Stimulated activated naive CD4-positive, alpha-beta T cell treated with Interleukin-2 at 50 U/mL for 16 hours (primary cell): ENCODE measurements around the gene TMEM108.
"Not testable (repeated sequence)": the region's sequence is repeated elsewhere in the genome, so short reads cannot be mapped to it uniquely, and the experiment has no call there.

Experiments used
- DNase-seq: peaks from one replicate; lab custom pipeline; 2025; lab: John Stamatoyannopoulos, UW

The TMEM108 gene

DNA sequence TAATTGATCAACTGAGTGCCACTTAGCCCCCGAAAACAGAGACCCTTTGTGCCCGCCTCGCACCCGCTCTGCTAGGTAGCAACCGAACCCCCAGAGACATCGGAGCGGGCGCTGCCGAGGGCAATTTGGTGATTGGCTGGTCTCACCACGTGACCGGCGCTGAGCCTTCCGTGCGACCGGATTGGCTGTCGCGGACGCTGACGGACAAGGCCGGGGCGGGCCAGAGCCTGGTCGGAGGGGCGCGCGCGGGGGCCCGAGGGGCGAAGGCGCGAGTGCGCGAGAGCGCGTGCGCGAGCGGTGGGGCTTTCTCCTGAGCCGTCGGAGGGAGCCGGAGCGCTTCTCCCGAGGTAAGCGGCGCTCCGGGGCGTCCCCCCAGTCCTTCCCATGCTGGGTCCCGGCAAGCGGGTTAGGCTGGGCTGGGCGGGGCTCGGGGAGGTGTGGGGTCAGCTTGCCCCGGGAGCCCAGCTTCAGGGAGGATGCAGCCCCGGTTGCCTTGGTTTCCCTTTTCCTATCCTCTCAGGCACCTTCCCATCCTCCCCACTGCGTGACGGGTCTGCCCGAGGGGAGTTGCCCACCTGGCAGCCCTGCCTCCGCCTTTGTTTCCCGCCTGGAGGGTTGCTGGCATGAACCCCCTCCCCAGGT, at the start of gene TMEM108:
TMEM108 (plus strand) TSS at position 303 of the 642 bp plus-strand sequence.
- no peak for DNase-seq

DNA sequence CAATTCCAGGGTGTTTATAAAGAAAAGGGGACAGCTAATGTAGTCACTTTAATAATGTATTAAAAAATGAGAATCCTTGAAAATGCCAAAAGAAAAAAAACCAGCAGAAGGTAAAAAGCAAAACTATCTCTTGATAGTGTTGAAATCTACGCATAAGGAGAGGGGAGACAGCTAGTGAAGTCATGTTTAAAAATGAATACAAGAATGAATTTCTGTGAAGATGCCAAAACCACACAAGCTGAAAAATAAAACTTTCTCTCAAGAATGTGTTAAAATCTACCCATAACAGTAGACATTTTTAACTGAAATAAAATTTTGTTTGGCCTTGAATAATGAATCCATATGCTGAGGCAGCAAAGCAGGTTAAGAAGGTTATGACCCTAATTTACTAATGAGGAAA, 42.2 kb upstream of the TMEM108 start:
- DNase-seq: no peak

DNA sequence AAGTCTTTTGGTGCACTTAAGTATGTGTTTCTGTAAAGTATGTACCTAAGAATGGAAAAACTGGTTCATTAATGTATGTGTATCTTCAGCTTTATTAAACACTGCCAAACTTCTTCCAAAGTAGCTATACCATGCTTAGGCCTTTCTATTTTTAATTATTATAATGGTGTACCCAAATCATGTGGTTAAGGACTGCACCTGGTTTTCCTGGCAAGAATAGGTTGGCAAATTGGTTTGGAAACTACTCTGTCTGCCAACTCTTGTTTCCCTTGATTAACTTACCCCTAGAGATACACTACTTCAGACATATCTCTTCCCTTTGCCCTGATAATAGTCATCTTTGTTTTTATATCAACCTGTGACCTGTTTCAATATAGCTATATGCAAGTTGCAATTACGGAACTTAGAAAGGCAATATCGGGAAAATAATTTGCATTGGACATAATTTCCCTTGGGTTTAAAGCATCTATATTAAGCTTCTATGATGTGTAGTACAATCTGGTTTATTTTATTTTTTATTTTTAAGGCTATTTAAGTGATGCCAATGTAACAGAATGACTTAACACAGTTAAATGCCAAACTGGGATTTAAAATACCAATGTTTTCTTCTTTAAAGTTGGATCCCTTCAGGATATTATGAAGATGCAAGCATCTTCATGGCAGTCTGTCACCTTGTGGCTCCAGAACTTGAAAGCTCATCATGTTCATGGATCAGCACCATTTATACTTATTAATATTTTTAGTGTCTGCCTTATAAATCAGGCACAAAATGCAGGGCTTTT, 40.6 kb upstream of the TMEM108 start:
- no peak for DNase-seq

DNA sequence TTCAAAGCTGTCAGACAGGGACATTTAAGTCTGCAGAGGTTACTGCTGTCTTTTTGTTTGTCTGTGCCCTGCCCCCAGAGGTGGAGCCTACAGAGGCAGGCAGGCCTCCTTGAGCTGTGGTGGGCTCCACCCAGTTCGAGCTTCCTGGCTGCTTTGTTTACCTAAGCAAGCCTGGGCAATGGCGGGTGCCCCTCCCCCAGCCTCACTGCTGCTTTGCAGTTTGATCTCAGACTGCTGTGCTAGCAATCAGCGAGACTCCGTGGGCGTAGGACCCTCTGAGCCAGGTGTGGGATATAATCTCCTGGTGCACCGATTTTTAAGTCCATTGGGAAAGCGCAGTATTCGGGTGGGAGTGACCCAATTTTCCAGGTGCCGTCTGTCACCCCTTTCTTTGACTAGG, 33.2 kb upstream of the TMEM108 start:
- DNase-seq: not testable (repeated sequence)

DNA sequence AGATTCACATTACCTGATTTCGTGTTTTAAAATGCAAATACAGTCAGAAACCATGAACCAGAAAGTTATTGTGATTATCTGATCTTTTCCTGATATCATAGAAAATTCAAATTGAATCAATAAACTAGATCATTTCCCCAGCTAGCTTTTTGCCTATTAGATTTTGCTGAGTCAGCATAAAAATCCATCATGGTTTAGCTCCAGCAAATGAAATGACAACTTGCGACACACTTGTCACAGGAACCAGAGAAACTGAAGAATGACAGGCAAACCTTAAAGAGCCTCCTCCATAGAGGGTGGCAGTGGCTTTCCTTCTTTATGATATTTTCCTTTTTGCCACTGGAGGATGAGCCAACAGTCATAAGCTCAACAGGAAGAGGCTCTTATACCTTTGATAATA, 30.6 kb upstream of the TMEM108 start:
- no peak for DNase-seq

DNA sequence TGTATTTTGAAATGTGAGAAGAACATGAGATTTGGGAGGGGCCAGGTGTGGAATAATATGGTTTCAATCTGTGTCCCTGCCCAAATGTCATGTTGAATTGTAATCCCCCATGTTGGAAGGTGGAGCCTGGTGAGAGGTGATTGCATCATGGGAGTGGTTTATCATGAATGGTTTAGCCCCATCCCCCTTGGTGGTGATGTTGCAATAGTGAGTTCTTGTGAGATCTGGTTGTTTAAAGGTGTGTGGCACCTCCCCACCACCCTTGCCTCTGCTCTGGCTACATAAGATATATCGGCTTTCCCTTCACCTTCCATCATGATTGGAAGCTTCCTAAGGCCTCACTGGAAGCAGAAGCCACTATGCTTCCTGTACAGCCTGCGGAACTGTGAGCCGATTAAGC, 23.9 kb upstream of the TMEM108 start:
- DNase-seq: no peak

DNA sequence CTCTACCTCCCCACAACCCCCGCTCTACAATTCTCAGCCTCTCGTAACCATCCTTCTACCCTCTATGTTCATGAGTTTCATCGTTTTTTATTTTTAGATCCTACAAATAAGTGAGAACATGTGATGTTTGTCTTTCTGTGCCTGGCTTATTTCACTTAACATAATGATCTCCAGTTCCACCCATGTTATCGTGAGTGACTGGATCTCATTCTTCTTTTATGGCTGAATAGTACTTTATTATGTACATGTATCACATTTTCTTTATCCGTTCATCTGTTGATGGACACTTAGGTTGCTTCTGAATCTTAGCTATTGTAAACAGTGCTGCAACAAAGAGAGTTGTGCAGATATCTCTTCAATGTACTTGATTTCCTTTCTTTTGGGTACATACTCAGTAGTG, 22.6 kb upstream of the TMEM108 start:
- not testable (repeated sequence) for DNase-seq

DNA sequence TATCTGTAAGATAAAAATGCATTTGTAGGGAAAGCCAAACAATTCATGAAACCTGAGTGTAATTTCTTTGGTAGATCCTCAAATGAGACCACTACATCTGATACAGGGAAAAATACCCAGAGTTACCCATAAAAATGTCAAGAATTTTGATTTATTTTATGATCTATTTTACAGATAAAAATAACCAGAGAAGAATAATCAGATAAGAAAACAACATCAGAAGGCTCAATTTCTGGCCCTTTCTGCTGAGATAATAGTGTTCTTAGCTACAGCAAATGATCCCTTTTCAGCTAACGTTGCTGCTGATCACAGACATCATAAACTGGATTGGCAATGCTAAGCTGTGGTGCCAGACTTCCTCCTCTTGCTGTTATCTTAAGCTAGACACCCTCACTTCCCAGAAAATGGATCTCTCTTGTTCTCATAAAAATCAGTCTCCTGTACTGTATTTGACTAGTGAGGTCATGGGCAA, 21.3 kb upstream of the TMEM108 start:
- no peak for DNase-seq

DNA sequence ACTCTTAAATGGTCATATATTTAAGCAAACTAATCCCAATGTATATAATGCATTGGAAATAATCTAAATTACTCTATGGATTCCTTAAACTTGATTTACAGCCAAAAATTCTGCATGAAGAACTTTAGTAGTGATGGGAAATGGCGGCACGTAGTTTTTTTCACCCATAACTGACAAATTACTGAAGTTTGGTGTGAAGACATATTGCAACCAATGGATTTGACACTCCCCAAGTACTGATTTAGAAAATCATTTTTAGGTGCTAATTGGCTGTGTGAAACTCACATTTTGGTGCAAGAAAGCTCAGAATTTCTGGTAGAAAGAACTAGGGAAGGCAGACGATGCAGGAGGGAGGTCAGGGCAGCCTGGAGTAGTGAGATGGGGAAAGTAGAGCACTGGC, 19.3 kb upstream of the TMEM108 start:
- no peak for DNase-seq

DNA sequence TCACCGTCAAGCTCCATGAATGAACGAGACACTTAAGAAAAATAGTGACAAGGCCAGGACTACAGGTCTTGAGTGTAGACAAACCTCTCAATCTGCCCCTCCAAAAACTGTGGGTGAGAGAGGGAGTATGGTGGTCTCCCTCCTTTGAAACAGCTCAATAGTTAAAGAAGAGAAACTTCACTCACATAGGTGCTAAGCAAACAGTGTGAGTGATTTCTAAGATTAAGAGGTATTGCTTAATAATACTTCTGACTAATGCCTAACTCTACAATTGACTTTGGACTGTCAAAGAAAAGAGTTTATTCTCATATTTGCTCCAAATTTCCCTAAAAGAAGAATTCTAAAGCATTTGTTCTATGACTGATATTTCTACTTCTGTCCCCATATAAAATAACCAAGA, 17.0 kb upstream of the TMEM108 start:
- DNase-seq: no peak

DNA sequence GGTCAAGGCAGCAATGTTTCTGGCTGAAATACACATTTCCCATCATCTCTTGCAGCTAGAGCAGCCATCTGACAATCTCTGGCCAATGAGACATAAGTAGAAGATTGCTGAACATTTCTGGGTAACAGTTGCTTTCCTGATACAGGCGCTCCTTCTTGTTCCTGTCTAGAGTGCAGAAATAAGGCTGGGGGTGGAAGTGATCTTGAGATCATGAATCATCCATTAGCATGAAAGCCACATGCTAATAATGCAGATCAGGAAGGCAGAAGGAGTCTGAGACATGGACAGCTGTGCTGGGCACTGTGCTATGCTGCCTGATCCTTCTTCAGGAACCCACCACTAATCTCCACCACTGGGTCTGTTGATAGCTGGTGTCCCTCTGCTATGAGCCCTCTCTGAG, 14.8 kb upstream of the TMEM108 start:
- DNase-seq: no peak

DNA sequence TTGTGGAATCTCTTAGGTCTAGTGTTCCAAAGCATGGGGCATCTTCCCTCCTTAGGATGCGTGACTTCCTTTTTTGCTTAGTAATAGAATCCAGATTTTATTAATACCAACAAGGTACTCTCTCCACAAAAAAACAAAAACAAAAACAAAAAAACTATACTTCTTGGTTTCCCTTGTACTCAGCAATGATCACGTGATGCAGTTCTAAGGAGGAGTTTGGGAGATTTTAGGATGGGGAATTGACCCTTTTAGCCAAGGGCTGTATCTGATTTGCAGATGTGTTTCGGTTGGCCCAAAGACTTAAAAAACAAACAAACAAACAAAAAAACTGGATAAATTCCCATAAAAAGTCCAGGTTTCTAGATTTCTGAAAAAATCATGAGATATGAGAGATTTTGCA, 12.6 kb upstream of the TMEM108 start:
- no peak for DNase-seq

DNA sequence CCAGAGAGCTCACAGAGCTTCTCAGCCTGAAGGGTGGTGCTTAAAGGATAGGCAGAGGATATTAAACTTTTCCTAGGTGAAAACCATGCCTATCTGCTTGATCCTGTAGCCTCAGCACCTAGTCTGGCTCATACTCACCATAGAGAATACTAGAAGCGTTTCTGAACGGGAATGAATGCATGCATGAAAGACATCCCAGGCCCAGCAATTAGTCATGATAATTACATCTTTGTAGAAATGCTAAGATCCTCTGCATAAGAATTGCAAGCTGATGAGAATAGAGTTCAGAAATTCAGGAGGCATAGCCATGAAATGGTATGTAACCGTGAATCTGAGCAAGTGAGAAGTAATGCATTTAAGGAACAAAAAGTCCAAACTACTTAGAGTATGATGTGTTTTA, 5.9 kb upstream of the TMEM108 start:
- DNase-seq: no peak

DNA sequence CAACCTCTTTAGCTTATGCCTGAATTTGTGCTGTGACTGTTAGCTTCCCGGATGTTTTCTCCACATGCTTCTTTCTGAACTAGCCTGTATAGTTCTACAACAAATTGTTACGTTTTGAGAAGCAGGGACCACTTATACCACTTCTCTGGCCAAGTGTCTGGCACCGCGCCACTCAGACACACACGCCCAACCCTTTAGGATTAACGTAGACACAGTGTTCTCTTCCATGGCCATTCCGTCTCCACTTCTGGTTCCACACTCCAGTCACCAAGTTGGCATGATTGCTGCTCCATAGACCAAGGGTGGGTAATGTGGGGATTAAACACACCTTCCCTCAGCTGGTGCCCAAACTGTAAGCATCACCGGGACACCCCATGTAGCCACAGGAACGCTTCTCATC, 755 bp upstream of the TMEM108 start:
- DNase-seq: no peak

DNA sequence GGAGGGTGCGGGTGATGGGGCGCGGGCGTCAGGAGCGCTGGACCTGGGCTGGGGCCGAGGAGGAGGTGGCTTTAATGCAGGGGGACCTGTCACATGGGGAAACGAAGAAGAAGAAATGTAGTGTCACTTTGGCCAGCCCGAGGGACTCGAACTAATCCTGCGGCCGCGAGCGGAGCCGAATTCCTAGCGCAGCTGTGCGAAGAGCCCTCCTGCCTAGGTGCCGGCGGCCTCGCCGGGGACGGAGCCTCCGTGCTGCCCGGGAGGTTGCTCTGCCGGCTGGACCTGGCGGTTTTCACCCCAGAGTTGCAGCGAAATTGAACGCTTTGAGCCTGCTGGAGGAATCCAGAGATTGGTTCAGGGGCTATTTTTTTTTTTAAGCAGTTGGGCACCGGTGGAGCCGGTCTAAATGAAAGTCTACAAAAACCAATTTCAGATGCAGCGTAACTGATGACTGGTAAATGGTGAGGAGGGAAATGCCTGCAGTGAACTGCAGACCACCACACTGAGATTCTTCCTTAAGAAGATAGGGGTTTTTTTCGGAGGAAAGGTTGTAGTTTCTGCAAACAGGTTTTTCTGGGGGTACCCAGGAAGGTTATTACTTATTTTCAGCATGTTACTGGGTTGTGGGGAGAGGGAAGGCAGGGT, 662 bp downstream of the TMEM108 start:
- no peak for DNase-seq

DNA sequence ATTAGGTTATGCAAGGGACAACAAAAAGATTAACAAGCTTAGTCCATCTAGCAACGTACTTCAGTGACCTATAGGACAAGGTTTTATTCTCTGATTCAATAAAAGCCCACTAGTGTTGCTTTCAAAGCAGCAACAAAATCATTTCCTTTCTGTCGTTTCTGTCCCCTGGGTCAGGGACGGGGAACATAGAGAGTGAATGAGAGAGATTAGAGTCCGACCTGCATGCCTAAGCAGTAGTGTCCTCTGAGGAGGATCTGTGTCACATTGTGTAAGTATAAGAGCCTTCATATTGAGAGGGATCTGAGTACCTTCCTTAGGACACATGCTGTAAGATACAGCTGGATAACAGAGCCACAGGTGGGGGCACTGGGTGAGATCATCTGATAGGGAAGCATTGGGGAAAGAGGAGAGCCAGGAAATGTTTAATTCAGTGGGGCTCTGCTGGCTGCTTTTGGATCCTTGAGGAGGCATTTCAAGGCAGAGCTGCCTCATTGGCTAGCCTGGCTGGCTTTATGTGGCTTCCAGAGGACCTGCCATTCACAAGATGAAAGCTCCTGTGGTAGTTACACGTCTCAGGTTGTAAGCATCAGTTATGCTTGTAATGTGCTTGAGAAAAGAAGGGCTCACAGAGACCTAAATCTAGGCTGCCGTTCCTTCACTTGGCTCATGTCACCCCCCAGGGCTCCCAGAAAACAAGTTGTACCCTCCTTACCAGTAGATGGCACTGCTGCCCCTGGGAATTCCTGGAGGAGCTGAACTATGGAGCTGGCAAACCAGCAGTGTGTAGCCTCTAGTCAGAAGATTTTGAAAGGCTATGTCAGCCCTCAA, 2.7 kb downstream of the TMEM108 start:
- DNase-seq: no peak

DNA sequence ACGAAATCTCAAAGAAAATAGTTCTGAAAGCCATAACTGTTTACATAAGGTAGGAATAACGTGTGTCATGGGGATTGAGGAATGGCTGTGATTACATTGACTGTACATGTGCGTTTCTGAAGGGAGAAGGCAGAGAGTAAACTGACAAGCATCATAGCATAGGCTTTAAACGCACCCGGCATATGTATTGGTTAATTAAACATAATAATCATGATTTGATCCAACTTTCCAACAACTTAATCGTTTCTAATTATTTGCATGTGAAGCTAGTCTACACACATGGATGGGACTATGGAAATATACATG, 3.3 kb downstream of the TMEM108 start:
- DNase-seq: no peak

DNA sequence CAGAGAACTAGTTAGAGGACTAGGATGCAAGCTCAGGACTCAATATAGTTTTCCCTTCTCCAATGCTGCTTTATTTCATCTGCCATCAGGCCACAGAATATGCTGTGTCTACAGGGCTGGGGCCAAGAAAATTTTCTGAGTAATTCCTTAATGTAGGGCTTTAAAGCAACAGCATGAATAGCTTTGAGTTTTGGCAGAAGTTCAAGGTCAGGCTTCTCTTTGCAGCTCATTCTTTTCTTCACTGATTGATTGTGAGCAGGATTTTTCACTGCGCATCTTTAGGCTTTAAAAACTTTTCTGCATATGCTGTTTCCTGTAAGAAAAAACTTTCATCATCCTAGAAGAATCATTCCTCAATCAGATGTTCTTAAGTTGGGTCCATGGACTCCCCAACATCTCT, 4.6 kb downstream of the TMEM108 start:
- no peak for DNase-seq

DNA sequence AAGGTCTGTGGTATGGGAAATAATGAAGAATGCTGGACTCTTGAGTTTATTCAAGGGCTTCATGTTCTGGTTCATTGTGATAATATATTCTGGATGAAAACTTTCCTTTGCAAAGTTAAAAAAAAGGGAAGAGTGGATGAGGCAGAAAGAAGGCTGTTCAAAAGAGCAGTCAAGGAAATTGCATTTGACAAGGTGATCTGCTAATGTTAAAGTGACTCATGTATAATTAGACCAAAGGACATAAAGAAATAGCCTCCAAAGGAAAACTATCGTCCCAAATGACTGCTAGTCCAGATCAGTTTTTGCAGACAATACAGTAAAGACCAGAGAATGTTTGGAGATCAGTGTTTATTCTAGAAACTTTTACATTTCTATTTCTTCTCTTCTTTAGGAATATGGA, 9.8 kb downstream of the TMEM108 start:
- no peak for DNase-seq

DNA sequence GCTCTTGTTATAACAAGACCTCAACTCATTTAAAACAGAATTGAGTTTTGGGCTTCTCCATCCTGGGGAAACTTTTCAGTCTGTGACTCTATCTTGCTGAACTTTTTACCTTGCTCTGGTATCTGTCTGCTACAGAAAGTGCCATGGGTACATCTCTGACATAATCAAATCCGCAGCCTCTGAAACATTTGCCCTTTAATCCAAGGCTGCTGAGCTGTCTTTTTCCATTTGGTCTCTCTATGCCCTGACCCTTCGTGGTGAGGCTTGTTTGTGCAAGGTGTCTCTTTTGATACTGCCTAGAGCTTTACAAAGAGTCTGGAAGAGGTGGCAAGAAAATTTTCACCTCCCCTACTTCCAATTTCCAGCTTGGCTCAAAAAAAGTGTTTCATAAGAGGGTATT, 11.3 kb downstream of the TMEM108 start:
- DNase-seq: no peak

DNA sequence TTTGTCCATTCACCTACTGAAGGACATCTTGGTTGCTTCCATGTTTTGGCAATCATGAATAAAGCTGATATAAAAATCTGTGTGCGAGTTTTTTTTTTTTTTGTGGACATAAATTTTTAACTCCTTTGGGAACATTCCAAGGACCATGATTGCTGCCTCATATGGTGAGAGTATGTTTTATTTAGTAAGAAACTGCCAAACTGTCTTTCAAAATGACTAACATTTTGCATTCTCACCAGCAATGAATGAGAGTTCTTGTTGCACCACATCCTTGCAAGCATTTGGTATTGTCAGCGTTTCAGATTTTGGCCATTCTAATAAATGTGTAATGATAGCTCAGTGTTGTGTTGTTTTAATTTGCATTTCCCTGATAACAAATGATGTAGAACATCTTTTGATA, 12.7 kb downstream of the TMEM108 start:
- no peak for DNase-seq

DNA sequence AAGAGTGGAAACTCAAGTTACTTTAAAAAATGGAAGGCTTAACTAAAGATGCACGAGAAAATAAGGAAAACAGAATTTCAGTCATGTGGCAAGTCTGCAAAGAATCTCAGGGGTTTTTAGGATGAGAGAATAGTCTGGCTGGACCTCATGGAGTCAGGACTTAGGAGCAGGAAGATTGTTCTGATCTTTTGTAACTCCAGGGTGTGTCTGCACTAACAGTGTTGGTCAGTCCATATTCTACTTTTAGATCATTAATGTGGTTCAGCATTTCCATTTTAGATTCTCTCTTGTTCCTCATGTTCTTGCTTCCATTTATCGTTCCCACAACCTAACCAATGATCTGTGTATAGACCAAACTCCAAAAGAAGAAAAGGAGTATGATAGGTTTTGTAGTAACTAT, 15.3 kb downstream of the TMEM108 start:
- no peak for DNase-seq

DNA sequence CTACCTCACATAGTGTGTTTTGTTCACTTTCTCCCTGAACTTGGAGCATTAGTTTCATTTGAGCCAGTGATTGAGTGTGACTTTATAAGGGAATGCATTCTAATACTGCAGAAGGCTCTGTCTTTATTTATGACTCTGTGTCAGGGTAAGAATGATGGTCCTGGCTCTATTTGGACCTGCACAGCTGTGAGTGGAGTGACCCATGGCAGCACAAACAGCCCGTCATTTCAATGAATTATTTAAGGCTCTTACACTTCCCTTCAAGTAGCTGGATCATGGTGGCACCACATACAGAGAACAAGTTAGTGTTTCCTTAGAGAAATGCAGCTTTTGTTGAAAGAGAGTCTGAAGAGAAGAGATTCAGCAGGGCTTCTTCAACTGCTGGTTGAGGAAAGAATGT, 16.4 kb downstream of the TMEM108 start:
- no peak for DNase-seq
